Caco-2 (cell line): Measurements from ENCODE around the gene TCN2. TPM values are rescaled to one million over a fixed set of nuclear protein-coding genes. Genes with fewer than 3 reads are reported as not detected.

Source experiments
- BruUV-seq: library from RNA; stranded (reverse); fragments of 400-500 nt; replicated peaks from 2 replicates; lab custom pipeline; 2021; lab: Mats Ljungman, UMichigan
- CTCF ChIA-PET: fragments of 300-600 bp; sonication (Branson Sonifier 250); formaldehyde crosslinking; loops from one replicate; lab custom pipeline; 2022; ENCODE audit warnings: antibody characterized with exemption; lab: Charles Lee
- POLR2A ChIA-PET: fragments of 300-600 bp; sonication (Branson Sonifier 250); formaldehyde crosslinking; loops from one replicate; lab custom pipeline; 2022; ENCODE audit warnings: antibody characterized with exemption; lab: Charles Lee
- DNase-seq, 2 experiments: peaks; one replicate each; pipeline versions ENCODE4 v3.0.0 to v3.0.0-alpha.2; 2020 to 2022
- H3K27me3 ChIP-seq: replicated peaks from 2 replicates; pipeline ENCODE4 v1.6.0; 2011; ENCODE audit warnings: low read length; ENCODE audit not compliant: control insufficient read depth, insufficient read depth
- H3K36me3 ChIP-seq: 2 replicates; pipeline ENCODE4 v1.5.1; 2011; ENCODE audit warnings: low read length; ENCODE audit not compliant: control insufficient read depth, insufficient read depth
- H3K4me1 ChIP-seq: fragments of 250-450 bp; sonication (Bioruptor Pico); 2 replicates; pipeline ENCODE4 v1.5.1; 2020; ENCODE audit warnings: mild to moderate bottlenecking
- H3K4me3 ChIP-seq: 2 replicates; pipeline ENCODE4 v1.5.1; 2011; ENCODE audit warnings: low read depth, mild to moderate bottlenecking, control low read depth, low read length
- H3K9me3 ChIP-seq: fragments of 250-450 bp; sonication (Bioruptor Pico); 2 replicates; pipeline ENCODE4 v1.5.1; 2020; ENCODE audit warnings: mild to moderate bottlenecking, moderate library complexity
- H3K27ac Mint-ChIP-seq: one replicate; pipeline ENCODE4 v1.8.0; 2022; ENCODE audit warnings: mixed read lengths; ENCODE audit not compliant: unreplicated experiment
- H3K27me3 Mint-ChIP-seq: one replicate; pipeline ENCODE4 v1.8.0; 2022; ENCODE audit warnings: mixed read lengths; ENCODE audit not compliant: insufficient read depth, unreplicated experiment
- H3K36me3 Mint-ChIP-seq: one replicate; pipeline ENCODE4 v1.8.0; 2022; ENCODE audit warnings: mild to moderate bottlenecking, mixed read lengths; ENCODE audit not compliant: insufficient read depth, unreplicated experiment
- H3K4me1 Mint-ChIP-seq: one replicate; pipeline ENCODE4 v1.8.0; 2022; ENCODE audit warnings: low read depth, mixed read lengths; ENCODE audit not compliant: unreplicated experiment
- H3K4me3 Mint-ChIP-seq: one replicate; pipeline ENCODE4 v1.8.0; 2022; ENCODE audit warnings: mild to moderate bottlenecking, moderate library complexity, mixed read lengths; ENCODE audit not compliant: unreplicated experiment
- H3K9me3 Mint-ChIP-seq: one replicate; pipeline ENCODE4 v1.8.0; 2022; ENCODE audit warnings: mixed read lengths; ENCODE audit not compliant: unreplicated experiment
- CTCF ChIP-seq, 2 experiments: fragments of 200-600 bp in 1 of 2; IDR thresholded peaks; 1 replicate in 1 of 2; 2 replicates in 1 of 2; pipeline versions ENCODE4 v1.5.1 to v1.8.0; 2011 to 2022; ENCODE audit warnings: antibody characterized with exemption in 1 of 2, control low read depth in 1 of 2, inconsistent platforms in 1 of 2, low read depth in 1 of 2, low read length in 1 of 2, mild to moderate bottlenecking in 1 of 2, moderate library complexity in 1 of 2; ENCODE audit not compliant: insufficient read depth in 1 of 2, severe bottlenecking in 1 of 2, unreplicated experiment in 1 of 2
- intact Hi-C: fragments of 100-400 bp; cut with micrococcal nuclease; formaldehyde crosslinking; loops from one replicate; pipeline ENCODE4 v1.10.0; 2022; ENCODE audit not compliant: unreplicated experiment
- total RNA-seq: library from RNA; stranded (reverse); gene quantifications from 2 replicates; pipeline ENCODE4 v1.2.3, GENCODE V29; 2022

The TCN2 gene
- total RNA-seq, 1 experiment from 2014 or later: 13.8 TPM

DNA sequence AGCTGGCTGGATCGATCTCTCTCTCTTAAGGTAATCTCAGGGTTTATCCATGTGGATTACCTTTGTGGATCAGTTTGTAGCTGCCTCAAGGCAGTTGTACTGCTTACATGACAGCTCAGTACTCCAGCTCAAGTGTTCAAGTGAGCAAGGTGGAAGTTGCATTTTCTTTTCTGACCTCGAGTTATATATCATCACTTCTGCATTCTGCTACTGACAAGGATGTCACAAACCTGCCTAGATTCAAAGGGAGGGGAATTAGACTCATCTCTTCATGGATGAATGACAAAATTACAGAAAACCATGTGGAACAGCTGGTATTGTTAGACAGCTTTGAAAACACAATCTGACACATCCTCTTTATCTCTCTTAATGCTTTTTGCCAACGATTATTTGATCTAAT, 6.1 kb upstream of the TCN2 start:
- TF ChIP-seq CTCF (IDR thresholded peaks at IDR 0.05; ENCODE audit: insufficient read depth in 1 of 2, low read depth in 1 of 2, low read length in 1 of 2, severe bottlenecking in 1 of 2, unreplicated experiment in 1 of 2): no peak
- no peak overlapping the region for H3K27ac Mint-ChIP-seq
- no peaks in the 10 kb centered on the region for H3K9me3 ChIP-seq
- H3K36me3 Mint-ChIP-seq: no peaks in the 10 kb centered on the region
- H3K36me3 ChIP-seq: no peaks in the 10 kb centered on the region
- POLR2A ChIA-PET: no interaction called here
- intact Hi-C loops: no loop called here
- no peaks in the 10 kb centered on the region for H3K27me3 ChIP-seq
- H3K9me3 Mint-ChIP-seq: no peaks in the 10 kb centered on the region
- no peaks in the 10 kb centered on the region for H3K4me1 Mint-ChIP-seq
- no peak overlapping the region for H3K4me3 ChIP-seq
- no peak overlapping the region for H3K4me3 Mint-ChIP-seq
- BruUV-seq: no TSS peak
- H3K27me3 Mint-ChIP-seq: no peaks in the 10 kb centered on the region
- peaks cover 7% of the 10 kb centered on the region for H3K4me1 ChIP-seq
- CTCF ChIA-PET: no interaction called here
- no peak for DNase-seq

- Mint-ChIP-seq H3K36me3 (peaks cover under 1% of the 10 kb centered on the region), H3K9me3 (no peaks in the 10 kb centered on the region), H3K27ac (no peak overlapping the region), H3K4me1 (no peaks in the 10 kb centered on the region), H3K27me3 (no peaks in the 10 kb centered on the region), H3K4me3 (no peak overlapping the region)
- intact Hi-C loops: no loop called here
- Histone ChIP-seq H3K27me3 (no peaks in the 10 kb centered on the region), H3K4me3 (no peak overlapping the region), H3K9me3 (no peaks in the 10 kb centered on the region), H3K4me1 (peaks cover 11% of the 10 kb centered on the region), H3K36me3 (no peaks in the 10 kb centered on the region)
- no peak for TF ChIP-seq CTCF (IDR thresholded peaks at IDR 0.05; ENCODE audit: insufficient read depth in 1 of 2, low read depth in 1 of 2, low read length in 1 of 2, severe bottlenecking in 1 of 2, unreplicated experiment in 1 of 2)
- BruUV-seq: no TSS peak
- no peak for DNase-seq
- POLR2A ChIA-PET: interaction anchor here (0.9 kb wide), 1 partner anchor 10 kb away, joined by 3 read pairs; the partner anchor contains the start of gene PES1
- CTCF ChIA-PET: interaction anchor here (0.5 to 1.0 kb wide), 11 partner anchors 10 to 320 kb away, joined by 3 to 7 read pairs (median 3); partner anchors contain the start of gene GAL3ST1
Measured at GRCh38 chr22:30601464-30601863, 5.5 kb upstream of the TCN2 start.

GRCh38 chr22:30602049-30602448, 4.9 kb upstream of the TCN2 start:
- Mint-ChIP-seq H3K4me1 (peaks cover 2% of the 10 kb centered on the region), H3K4me3 (no peak overlapping the region), H3K27ac (no peak overlapping the region), H3K9me3 (no peaks in the 10 kb centered on the region), H3K36me3 (peaks cover 6% of the 10 kb centered on the region), H3K27me3 (no peaks in the 10 kb centered on the region)
- intact Hi-C loops: loop anchor here (1.0 kb wide), 1 partner anchor 47 kb away; no protein-coding TSS in a partner anchor
- Histone ChIP-seq H3K27me3 (no peaks in the 10 kb centered on the region), H3K9me3 (no peaks in the 10 kb centered on the region), H3K4me3 (no peak overlapping the region), H3K36me3 (no peaks in the 10 kb centered on the region), H3K4me1 (peaks cover 11% of the 10 kb centered on the region)
- POLR2A ChIA-PET: interaction anchor here (0.9 kb wide), 1 partner anchor 10 kb away, joined by 3 read pairs; the partner anchor contains the start of gene PES1
- CTCF ChIA-PET: interaction anchor here (0.5 to 1.0 kb wide), 12 partner anchors 11 to 320 kb away, joined by 3 to 7 read pairs (median 3); partner anchors contain the start of gene GAL3ST1
- BruUV-seq: no TSS peak
- DNase-seq: peak in 1 of 2 experiments; percentile 37
- peak; percentile 46 for TF ChIP-seq CTCF (IDR thresholded peaks at IDR 0.05; ENCODE audit: insufficient read depth in 1 of 2, low read depth in 1 of 2, low read length in 1 of 2, severe bottlenecking in 1 of 2, unreplicated experiment in 1 of 2)
